ENCODE data around the gene FALEC.
"Not testable (repeated sequence)": the region's sequence is repeated elsewhere in the genome, so short reads cannot be mapped to it uniquely, and the experiment has no call there.

Gene FALEC

GRCh38 chr1:150561974-150562445 lies 46.5 kb downstream of the FALEC start:
- Histone ChIP-seq H3K27me3 (ENCODE audit: insufficient read depth, low read length, poor library complexity) (no peaks in the 10 kb centered on the region), H2BK120ac (ENCODE audit: low read depth, low read length) (peak overlapping the region; percentile 33), H3K4me3 (ENCODE audit: low read length) (peak overlapping the region; percentile 5), H3K56ac (ENCODE audit: low read length) (peak overlapping the region; percentile 86), H3K36me3 (ENCODE audit: control insufficient read depth, insufficient read depth, low read length) (no peaks in the 10 kb centered on the region), H4K5ac (ENCODE audit: low read length) (no peak overlapping the region), H3K4me1 (ENCODE audit: control insufficient read depth, low read depth, low read length) (peaks cover 8% of the 10 kb centered on the region), H3K23ac (ENCODE audit: low read length) (no peak overlapping the region), H2AK5ac (ENCODE audit: low read length) (no peak overlapping the region), H3K27ac (ENCODE audit: low read depth, low read length) (peak overlapping the region; percentile 88), H3K18ac (ENCODE audit: low read length) (peak overlapping the region; percentile 75), H3K4me2 (ENCODE audit: low read length) (peak overlapping the region; percentile 75), H3K9ac (ENCODE audit: low read length) (peak overlapping the region; percentile 72), H4K8ac (ENCODE audit: low read depth, low read length) (no peak overlapping the region), H3K79me1 (ENCODE audit: low read length) (peaks cover 8% of the 10 kb centered on the region), H3K79me2 (ENCODE audit: control insufficient read depth, insufficient read depth, low read length) (peaks cover 11% of the 10 kb centered on the region), H2BK5ac (ENCODE audit: low read length) (peak overlapping the region; percentile 9), H3K4ac (ENCODE audit: low read depth, low read length) (peak overlapping the region; percentile 93), H2BK15ac (replicated peaks; ENCODE audit: low read depth) (no peak overlapping the region)
- DNase-seq: peak; percentile 95
- no CpG with 5 or more reads among the region's 18 CpGs for WGBS (ENCODE audit: extremely low coverage, insufficient coverage, low lambda C conversion rate)

GRCh38 chr1:150562446-150563339 lies 47.1 kb downstream of the FALEC start:
- H3K4me3 ChIP-seq (ENCODE audit: low read length): no peak overlapping the region
- peaks cover 17% of the 10 kb centered on the region for H3K79me2 ChIP-seq (ENCODE audit: control insufficient read depth, insufficient read depth, low read length)
- peaks cover 10% of the 10 kb centered on the region for H3K4me1 ChIP-seq (ENCODE audit: control insufficient read depth, low read depth, low read length)
- no CpG with 5 or more reads among the region's 4 CpGs for WGBS (ENCODE audit: extremely low coverage, insufficient coverage, low lambda C conversion rate)
- H3K27me3 ChIP-seq (ENCODE audit: insufficient read depth, low read length, poor library complexity): no peaks in the 10 kb centered on the region
- no peak for DNase-seq
- no peak overlapping the region for H4K8ac ChIP-seq (ENCODE audit: low read depth, low read length)
- peak overlapping the region; percentile 66 for H2AK5ac ChIP-seq (ENCODE audit: low read length)
- H3K23ac ChIP-seq (ENCODE audit: low read length): no peak overlapping the region
- peak overlapping the region; percentile 19 for H2BK120ac ChIP-seq (ENCODE audit: low read depth, low read length)
- H2BK15ac ChIP-seq (replicated peaks; ENCODE audit: low read depth): no peak overlapping the region
- H3K36me3 ChIP-seq (ENCODE audit: control insufficient read depth, insufficient read depth, low read length): no peaks in the 10 kb centered on the region
- peak overlapping the region; percentile 62 for H3K18ac ChIP-seq (ENCODE audit: low read length)
- H3K27ac ChIP-seq (ENCODE audit: low read depth, low read length): peak overlapping the region; percentile 88
- no peak overlapping the region for H2BK5ac ChIP-seq (ENCODE audit: low read length)
- no peak overlapping the region for H4K5ac ChIP-seq (ENCODE audit: low read length)
- peak overlapping the region; percentile 86 for H3K56ac ChIP-seq (ENCODE audit: low read length)
- peak overlapping the region; percentile 75 for H3K4me2 ChIP-seq (ENCODE audit: low read length)
- peak overlapping the region; percentile 72 for H3K9ac ChIP-seq (ENCODE audit: low read length)
- H3K4ac ChIP-seq (ENCODE audit: low read depth, low read length): no peak overlapping the region
- H3K79me1 ChIP-seq (ENCODE audit: low read length): peaks cover 8% of the 10 kb centered on the region

- H3K56ac ChIP-seq (ENCODE audit: low read length): no peak overlapping the region
- no peak overlapping the region for H2BK5ac ChIP-seq (ENCODE audit: low read length)
- no peak overlapping the region for H2BK120ac ChIP-seq (ENCODE audit: low read depth, low read length)
- H3K4me1 ChIP-seq (ENCODE audit: control insufficient read depth, low read depth, low read length): peaks cover 12% of the 10 kb centered on the region
- H3K23ac ChIP-seq (ENCODE audit: low read length): no peak overlapping the region
- no peak overlapping the region for H3K27ac ChIP-seq (ENCODE audit: low read depth, low read length)
- H3K36me3 ChIP-seq (ENCODE audit: control insufficient read depth, insufficient read depth, low read length): no peaks in the 10 kb centered on the region
- no peak overlapping the region for H4K8ac ChIP-seq (ENCODE audit: low read depth, low read length)
- no peak overlapping the region for H3K4me3 ChIP-seq (ENCODE audit: low read length)
- H2AK5ac ChIP-seq (ENCODE audit: low read length): no peak overlapping the region
- H3K27me3 ChIP-seq (ENCODE audit: insufficient read depth, low read length, poor library complexity): no peaks in the 10 kb centered on the region
- H3K9ac ChIP-seq (ENCODE audit: low read length): peak overlapping the region; percentile 17
- H3K79me1 ChIP-seq (ENCODE audit: low read length): peaks cover 8% of the 10 kb centered on the region
- no peak overlapping the region for H3K4me2 ChIP-seq (ENCODE audit: low read length)
- H3K18ac ChIP-seq (ENCODE audit: low read length): no peak overlapping the region
- no peak overlapping the region for H2BK15ac ChIP-seq (replicated peaks; ENCODE audit: low read depth)
- H4K5ac ChIP-seq (ENCODE audit: low read length): no peak overlapping the region
- no peak for DNase-seq
- no peak overlapping the region for H3K4ac ChIP-seq (ENCODE audit: low read depth, low read length)
- peaks cover 17% of the 10 kb centered on the region for H3K79me2 ChIP-seq (ENCODE audit: control insufficient read depth, insufficient read depth, low read length)
- no CpG with 5 or more reads among the region's 4 CpGs for WGBS (ENCODE audit: extremely low coverage, insufficient coverage, low lambda C conversion rate)
Measured at GRCh38 chr1:150563340-150564038, 47.9 kb downstream of the FALEC start.

GRCh38 chr1:150564051-150564991 lies 48.8 kb downstream of the FALEC start:
- Histone ChIP-seq H3K36me3 (ENCODE audit: control insufficient read depth, insufficient read depth, low read length) (no peaks in the 10 kb centered on the region), H3K9ac (ENCODE audit: low read length) (peak overlapping the region; percentile 17), H2BK120ac (ENCODE audit: low read depth, low read length) (no peak overlapping the region), H3K79me2 (ENCODE audit: control insufficient read depth, insufficient read depth, low read length) (peaks cover 17% of the 10 kb centered on the region), H3K18ac (ENCODE audit: low read length) (no peak overlapping the region), H2BK5ac (ENCODE audit: low read length) (no peak overlapping the region), H4K8ac (ENCODE audit: low read depth, low read length) (no peak overlapping the region), H3K27ac (ENCODE audit: low read depth, low read length) (no peak overlapping the region), H3K79me1 (ENCODE audit: low read length) (peaks cover 8% of the 10 kb centered on the region), H3K23ac (ENCODE audit: low read length) (no peak overlapping the region), H3K4ac (ENCODE audit: low read depth, low read length) (no peak overlapping the region), H3K4me3 (ENCODE audit: low read length) (no peak overlapping the region), H4K5ac (ENCODE audit: low read length) (no peak overlapping the region), H3K4me2 (ENCODE audit: low read length) (no peak overlapping the region), H2AK5ac (ENCODE audit: low read length) (no peak overlapping the region), H3K4me1 (ENCODE audit: control insufficient read depth, low read depth, low read length) (peaks cover 14% of the 10 kb centered on the region), H3K56ac (ENCODE audit: low read length) (no peak overlapping the region), H3K27me3 (ENCODE audit: insufficient read depth, low read length, poor library complexity) (no peaks in the 10 kb centered on the region), H2BK15ac (replicated peaks; ENCODE audit: low read depth) (no peak overlapping the region)
- no peak for DNase-seq
- WGBS (ENCODE audit: extremely low coverage, insufficient coverage, low lambda C conversion rate): no CpG with 5 or more reads among the region's 5 CpGs

GRCh38 chr1:150565240-150565991 lies 49.9 kb downstream of the FALEC start:
- H2BK120ac ChIP-seq (ENCODE audit: low read depth, low read length); H3K9ac ChIP-seq (ENCODE audit: low read length); H3K79me1 ChIP-seq (ENCODE audit: low read length); H3K18ac ChIP-seq (ENCODE audit: low read length); H3K4ac ChIP-seq (ENCODE audit: low read depth, low read length); H3K4me3 ChIP-seq (ENCODE audit: low read length); H2BK5ac ChIP-seq (ENCODE audit: low read length); H3K27me3 ChIP-seq (ENCODE audit: insufficient read depth, low read length, poor library complexity); H2BK15ac ChIP-seq (replicated peaks; ENCODE audit: low read depth); H3K4me2 ChIP-seq (ENCODE audit: low read length); H3K27ac ChIP-seq (ENCODE audit: low read depth, low read length); H3K23ac ChIP-seq (ENCODE audit: low read length); H4K8ac ChIP-seq (ENCODE audit: low read depth, low read length); H3K36me3 ChIP-seq (ENCODE audit: control insufficient read depth, insufficient read depth, low read length); H2AK5ac ChIP-seq (ENCODE audit: low read length); H4K5ac ChIP-seq (ENCODE audit: low read length); DNase-seq; H3K56ac ChIP-seq (ENCODE audit: low read length): not testable (repeated sequence)
- Histone ChIP-seq H3K4me1 (ENCODE audit: control insufficient read depth, low read depth, low read length) (peaks cover 16% of the 10 kb centered on the region), H3K79me2 (ENCODE audit: control insufficient read depth, insufficient read depth, low read length) (peaks cover 19% of the 10 kb centered on the region)
- WGBS (ENCODE audit: extremely low coverage, insufficient coverage, low lambda C conversion rate): no CpG with 5 or more reads among the region's 14 CpGs
